T-helper 17 cell (primary cell): Measurements from ENCODE around the gene LYRM4. TPM values are rescaled to one million over a fixed set of nuclear protein-coding genes. Genes with fewer than 3 reads are reported as not detected.
A peak's percentile ranks its signal among the peaks of the same experiment; 100 is the strongest.

Experiments
- ATAC-seq: fragments of 150-1000 bp; cut with Tn5 transposase; 2 replicates; pipeline ENCODE4 v1.10.0; 2021; ENCODE audit warnings: mild to moderate bottlenecking, moderate library complexity
- DNase-seq, 3 donors: peaks; one replicate each; pipeline versions ENCODE4 v3.0.0 to v3.0.0-alpha.2; 2020 to 2021
- H3K9me3 ChIP-seq: one replicate; pipeline ENCODE4 v1.7.0; 2013; ENCODE audit warnings: low read length, mild to moderate bottlenecking; ENCODE audit not compliant: control insufficient read depth, poor library complexity, severe bottlenecking
- H3K27ac Mint-ChIP-seq: one replicate; pipeline ENCODE4 v1.8.0; 2022; ENCODE audit warnings: mild to moderate bottlenecking, moderate library complexity, mixed read lengths
- H3K27me3 Mint-ChIP-seq: one replicate; pipeline ENCODE4 v1.8.0; 2022; ENCODE audit warnings: mixed read lengths
- H3K36me3 Mint-ChIP-seq: one replicate; pipeline ENCODE4 v1.8.0; 2022; ENCODE audit warnings: low read depth, mixed read lengths
- H3K4me1 Mint-ChIP-seq: one replicate; pipeline ENCODE4 v1.8.0; 2022; ENCODE audit warnings: mild to moderate bottlenecking, mixed read lengths
- H3K4me3 Mint-ChIP-seq: one replicate; pipeline ENCODE4 v1.8.0; 2022; ENCODE audit warnings: mild to moderate bottlenecking, moderate library complexity, mixed read lengths
- total RNA-seq, 4 donors: library from RNA in 2 of 4; stranded (reverse) in 2 of 4; gene quantifications; one replicate each; pipeline ENCODE4 v1.2.3 and lab custom pipeline; 2022 to 2026

The LYRM4 gene
- total RNA-seq, 2 donors from 2014 or later = 14.6 to 19.2 TPM

GRCh38 chr6:5149159-5149704 lies 111.5 kb downstream of the LYRM4 start:
- Mint-ChIP-seq H3K27ac (no peak overlapping the region), H3K36me3 (no peaks in the 10 kb centered on the region), H3K4me1 (peaks cover 4% of the 10 kb centered on the region), H3K4me3 (no peak overlapping the region), H3K27me3 (no peaks in the 10 kb centered on the region)
- ATAC-seq (no peak), DNase-seq (no peak)
- H3K9me3 ChIP-seq = no peaks in the 10 kb centered on the region

- Mint-ChIP-seq H3K36me3 (no peaks in the 10 kb centered on the region), H3K27me3 (no peaks in the 10 kb centered on the region), H3K27ac (no peak overlapping the region), H3K4me3 (no peak overlapping the region), H3K4me1 (peaks cover 5% of the 10 kb centered on the region)
- no peaks in the 10 kb centered on the region for H3K9me3 ChIP-seq
- no peak for ATAC-seq
- no peak for DNase-seq
These were observed 114.4 kb downstream of the LYRM4 start for GRCh38 chr6:5146398-5146797.

GRCh38 chr6:5143634-5144311 lies 117.0 kb downstream of the LYRM4 start:
- DNase-seq = peak; percentile 61 to 79 (median 69)
- no peaks in the 10 kb centered on the region for H3K9me3 ChIP-seq
- Mint-ChIP-seq H3K27ac (peak overlapping the region; percentile 14), H3K4me1 (peaks cover 6% of the 10 kb centered on the region), H3K4me3 (no peak overlapping the region), H3K27me3 (no peaks in the 10 kb centered on the region), H3K36me3 (no peaks in the 10 kb centered on the region)
- peak; percentile 74 for ATAC-seq

- no peak for ATAC-seq
- no peaks in the 10 kb centered on the region for H3K36me3 Mint-ChIP-seq
- no peaks in the 10 kb centered on the region for H3K9me3 ChIP-seq
- no peaks in the 10 kb centered on the region for H3K27me3 Mint-ChIP-seq
- DNase-seq = no peak
- H3K4me1 Mint-ChIP-seq = peaks cover 6% of the 10 kb centered on the region
- H3K4me3 Mint-ChIP-seq = no peak overlapping the region
- H3K27ac Mint-ChIP-seq = no peak overlapping the region
These were observed 117.8 kb downstream of the LYRM4 start for GRCh38 chr6:5142915-5143314.

- H3K36me3 Mint-ChIP-seq = no peaks in the 10 kb centered on the region
- no peak for ATAC-seq
- no peaks in the 10 kb centered on the region for H3K27me3 Mint-ChIP-seq
- H3K27ac Mint-ChIP-seq = no peak overlapping the region
- H3K4me1 Mint-ChIP-seq = peaks cover 6% of the 10 kb centered on the region
- no peak for DNase-seq
- H3K4me3 Mint-ChIP-seq = no peak overlapping the region
- no peaks in the 10 kb centered on the region for H3K9me3 ChIP-seq
These were observed 118.6 kb downstream of the LYRM4 start for GRCh38 chr6:5142131-5142530.

GRCh38 chr6:5141046-5141445 lies 119.7 kb downstream of the LYRM4 start:
- DNase-seq (no peak), ATAC-seq (no peak)
- Mint-ChIP-seq H3K36me3 (no peaks in the 10 kb centered on the region), H3K4me1 (peaks cover 7% of the 10 kb centered on the region), H3K4me3 (no peak overlapping the region), H3K27ac (no peak overlapping the region), H3K27me3 (no peaks in the 10 kb centered on the region)
- no peaks in the 10 kb centered on the region for H3K9me3 ChIP-seq

- peaks cover 11% of the 10 kb centered on the region for H3K4me1 Mint-ChIP-seq
- H3K4me3 Mint-ChIP-seq = no peak overlapping the region
- H3K9me3 ChIP-seq = no peaks in the 10 kb centered on the region
- no peak overlapping the region for H3K27ac Mint-ChIP-seq
- H3K36me3 Mint-ChIP-seq = no peaks in the 10 kb centered on the region
- ATAC-seq (no peak), DNase-seq (no peak)
- H3K27me3 Mint-ChIP-seq = no peaks in the 10 kb centered on the region
These were observed 120.7 kb downstream of the LYRM4 start for GRCh38 chr6:5139828-5140771.

- Mint-ChIP-seq H3K4me3 (no peak overlapping the region), H3K27ac (no peak overlapping the region), H3K36me3 (no peaks in the 10 kb centered on the region), H3K27me3 (no peaks in the 10 kb centered on the region), H3K4me1 (peaks cover 11% of the 10 kb centered on the region)
- no peak for DNase-seq
- H3K9me3 ChIP-seq = no peaks in the 10 kb centered on the region
- ATAC-seq = no peak
These were observed 121.5 kb downstream of the LYRM4 start for GRCh38 chr6:5138995-5139827.

- peaks cover 3% of the 10 kb centered on the region for H3K36me3 Mint-ChIP-seq
- H3K4me3 Mint-ChIP-seq = no peak overlapping the region
- H3K27ac Mint-ChIP-seq = no peak overlapping the region
- no peaks in the 10 kb centered on the region for H3K27me3 Mint-ChIP-seq
- H3K4me1 Mint-ChIP-seq = peaks cover 12% of the 10 kb centered on the region
- DNase-seq = no peak
- no peak for ATAC-seq
- H3K9me3 ChIP-seq = no peaks in the 10 kb centered on the region
These were observed 123.9 kb downstream of the LYRM4 start for GRCh38 chr6:5136851-5137250.

GRCh38 chr6:5135788-5136376 lies 124.9 kb downstream of the LYRM4 start:
- Mint-ChIP-seq H3K27me3 (no peaks in the 10 kb centered on the region), H3K4me1 (peaks cover 12% of the 10 kb centered on the region), H3K36me3 (peaks cover 4% of the 10 kb centered on the region), H3K4me3 (no peak overlapping the region), H3K27ac (no peak overlapping the region)
- ATAC-seq (peak; percentile 48), DNase-seq (no peak)
- H3K9me3 ChIP-seq = no peaks in the 10 kb centered on the region

- Mint-ChIP-seq H3K27ac (peak overlapping the region; percentile 41), H3K27me3 (no peaks in the 10 kb centered on the region), H3K36me3 (peaks cover 8% of the 10 kb centered on the region), H3K4me3 (no peak overlapping the region), H3K4me1 (peaks cover 12% of the 10 kb centered on the region)
- ATAC-seq = no peak
- no peak for DNase-seq
- no peaks in the 10 kb centered on the region for H3K9me3 ChIP-seq
These were observed 126.8 kb downstream of the LYRM4 start for GRCh38 chr6:5133943-5134342.

GRCh38 chr6:5132731-5133130 lies 128.0 kb downstream of the LYRM4 start:
- H3K4me1 Mint-ChIP-seq = peaks cover 12% of the 10 kb centered on the region
- H3K36me3 Mint-ChIP-seq = peaks cover 8% of the 10 kb centered on the region
- no peak for DNase-seq
- H3K27me3 Mint-ChIP-seq = no peaks in the 10 kb centered on the region
- H3K27ac Mint-ChIP-seq = no peak overlapping the region
- ATAC-seq = peak; percentile 37
- H3K4me3 Mint-ChIP-seq = no peak overlapping the region
- H3K9me3 ChIP-seq = no peaks in the 10 kb centered on the region
